Progenitor cell of endocrine pancreas (in vitro differentiated cells): ENCODE data around the gene OPRD1. TPM values are rescaled to one million over a fixed set of nuclear protein-coding genes. Genes with fewer than 3 reads are reported as not detected.

Experiments used
- DNase-seq: peaks from one replicate; pipeline ENCODE4 v3.0.0; 2021; ENCODE audit warnings: low spot score; ENCODE audit not compliant: unreplicated experiment
- H3K27ac Mint-ChIP-seq: 2 replicates; pipeline ENCODE4 v1.8.0; 2021; ENCODE audit warnings: mild to moderate bottlenecking, moderate library complexity, mixed read lengths
- H3K27me3 Mint-ChIP-seq: 2 replicates; pipeline ENCODE4 v1.8.0; 2021; ENCODE audit warnings: mixed read lengths
- H3K36me3 Mint-ChIP-seq: 2 replicates; pipeline ENCODE4 v1.8.0; 2022; ENCODE audit warnings: mixed read lengths; ENCODE audit not compliant: insufficient read depth
- H3K4me1 Mint-ChIP-seq: 2 replicates; pipeline ENCODE4 v1.8.0; 2021; ENCODE audit warnings: low read depth, mixed read lengths
- H3K4me3 Mint-ChIP-seq: 2 replicates; pipeline ENCODE4 v1.8.0; 2021; ENCODE audit warnings: low read depth, mild to moderate bottlenecking, moderate library complexity, mixed read lengths
- H3K9me3 Mint-ChIP-seq: 2 replicates; pipeline ENCODE4 v1.8.0; 2021; ENCODE audit warnings: low read depth, mixed read lengths
- CTCF ChIP-seq: fragments of 200-600 bp; sonication (generic); IDR thresholded peaks from one replicate; pipeline ENCODE4 v1.5.0; 2021; ENCODE audit warnings: antibody characterized with exemption, mild to moderate bottlenecking; ENCODE audit not compliant: unreplicated experiment
- total RNA-seq: library from RNA; stranded (reverse); gene quantifications from 2 replicates; pipeline ENCODE4 v1.2.1, GENCODE V29; 2021

The OPRD1 gene
- total RNA-seq, 1 donor from 2014 or later, result 0.67 TPM

GRCh38 chr1:28890836-28891235, 78.9 kb downstream of the OPRD1 start:
- no peak for DNase-seq
- Mint-ChIP-seq H3K4me1 (peaks cover 2% of the 10 kb centered on the region), H3K4me3 (no peak overlapping the region), H3K9me3 (no peaks in the 10 kb centered on the region), H3K27me3 (peaks cover 10% of the 10 kb centered on the region), H3K27ac (no peak overlapping the region), H3K36me3 (no peaks in the 10 kb centered on the region)
- no peak for TF ChIP-seq CTCF

- peaks cover 10% of the 10 kb centered on the region for H3K27me3 Mint-ChIP-seq
- TF ChIP-seq CTCF, result no peak
- peaks cover 2% of the 10 kb centered on the region for H3K4me1 Mint-ChIP-seq
- no peak overlapping the region for H3K4me3 Mint-ChIP-seq
- no peaks in the 10 kb centered on the region for H3K9me3 Mint-ChIP-seq
- no peak overlapping the region for H3K27ac Mint-ChIP-seq
- DNase-seq, result no peak
- no peaks in the 10 kb centered on the region for H3K36me3 Mint-ChIP-seq
These were observed 79.3 kb downstream of the OPRD1 start for GRCh38 chr1:28891256-28891655.

GRCh38 chr1:28893403-28894102, 81.6 kb downstream of the OPRD1 start:
- Mint-ChIP-seq H3K4me1 (no peaks in the 10 kb centered on the region), H3K4me3 (no peak overlapping the region), H3K9me3 (no peaks in the 10 kb centered on the region), H3K36me3 (no peaks in the 10 kb centered on the region), H3K27ac (no peak overlapping the region), H3K27me3 (peaks cover 4% of the 10 kb centered on the region)
- DNase-seq, result no peak
- peak; percentile 40 for TF ChIP-seq CTCF

- no peak overlapping the region for H3K27ac Mint-ChIP-seq
- no peak overlapping the region for H3K4me3 Mint-ChIP-seq
- no peaks in the 10 kb centered on the region for H3K36me3 Mint-ChIP-seq
- no peaks in the 10 kb centered on the region for H3K27me3 Mint-ChIP-seq
- DNase-seq, result no peak
- H3K9me3 Mint-ChIP-seq, result no peaks in the 10 kb centered on the region
- no peak for TF ChIP-seq CTCF
- no peaks in the 10 kb centered on the region for H3K4me1 Mint-ChIP-seq
These were observed 82.8 kb downstream of the OPRD1 start for GRCh38 chr1:28894785-28895184.

- no peaks in the 10 kb centered on the region for H3K36me3 Mint-ChIP-seq
- no peaks in the 10 kb centered on the region for H3K9me3 Mint-ChIP-seq
- no peak overlapping the region for H3K4me3 Mint-ChIP-seq
- no peaks in the 10 kb centered on the region for H3K27me3 Mint-ChIP-seq
- no peak for DNase-seq
- H3K27ac Mint-ChIP-seq, result no peak overlapping the region
- no peaks in the 10 kb centered on the region for H3K4me1 Mint-ChIP-seq
- TF ChIP-seq CTCF, result no peak
These were observed 84.1 kb downstream of the OPRD1 start for GRCh38 chr1:28895896-28896608.
